Measurements from ENCODE around the gene ELMO1. TPM values are rescaled to one million over a fixed set of nuclear protein-coding genes. Genes with fewer than 3 reads are reported as not detected.

The ELMO1 gene
- total RNA-seq, 8 experiments from 2014 or later: 4.2 to 121 (median 40.0) TPM

- Histone ChIP-seq H3K4me3 (no peak overlapping the region), H3K4me1 (replicated peaks in 1 of 2) (no peaks in the 10 kb centered on the region), H3K27ac (no peak overlapping the region)
- WGBS, 10 experiments: 0 to 100% (median 70%) methylated on average over 1 of the region's 1 CpG; no CpG with 5 or more reads in 1 of the 10 experiments
- in situ Hi-C loops (cut with MboI; ENCODE audit: low pct_unique_long_range_greater_than_20kb in 2 of 9, low sequenced_read_pairs in 9 of 9, unreplicated experiment in 9 of 9): no loop called here
- ATAC-seq (replicated peaks in 6 of 8): no peak
Observed at GRCh38 chr7:36810032-36810431, 638.6 kb downstream of the ELMO1 start.

- no peaks in the 10 kb centered on the region for H3K4me1 ChIP-seq (replicated peaks in 1 of 2)
- in situ Hi-C loops (cut with MboI; ENCODE audit: low pct_unique_long_range_greater_than_20kb in 2 of 9, low sequenced_read_pairs in 9 of 9, unreplicated experiment in 9 of 9): no loop called here
- 0 to 100% (median 75%) methylated on average over 1 to 3 of the region's 3 CpGs; no CpG with 5 or more reads in 4 of the 10 experiments for WGBS, 10 experiments
- no peak for ATAC-seq (replicated peaks in 6 of 8)
- H3K27ac ChIP-seq: no peak overlapping the region
- no peak overlapping the region for H3K4me3 ChIP-seq
Observed at GRCh38 chr7:36809510-36809909, 639.2 kb downstream of the ELMO1 start.

GRCh38 chr7:36809086-36809485, 639.6 kb downstream of the ELMO1 start:
- peak in 1 of 8 experiments; percentile 17 for ATAC-seq (replicated peaks in 6 of 8)
- in situ Hi-C loops (cut with MboI; ENCODE audit: low pct_unique_long_range_greater_than_20kb in 2 of 9, low sequenced_read_pairs in 9 of 9, unreplicated experiment in 9 of 9): no loop called here
- Histone ChIP-seq H3K4me3 (no peak overlapping the region), H3K27ac (no peak overlapping the region), H3K4me1 (replicated peaks in 1 of 2) (no peaks in the 10 kb centered on the region)
- WGBS, 10 experiments: 29 to 100% (median 82%) methylated on average over 1 to 3 of the region's 3 CpGs; no CpG with 5 or more reads in 4 of the 10 experiments

- H3K27ac ChIP-seq: no peak overlapping the region
- in situ Hi-C loops (cut with MboI; ENCODE audit: low pct_unique_long_range_greater_than_20kb in 2 of 9, low sequenced_read_pairs in 9 of 9, unreplicated experiment in 9 of 9): no loop called here
- WGBS, 10 experiments: 31 to 100% (median 62%) methylated on average over 1 to 2 of the region's 2 CpGs; no CpG with 5 or more reads in 5 of the 10 experiments
- no peak for ATAC-seq (replicated peaks in 6 of 8)
- no peak overlapping the region for H3K4me3 ChIP-seq
- H3K4me1 ChIP-seq (replicated peaks in 1 of 2): no peaks in the 10 kb centered on the region
Observed at GRCh38 chr7:36806891-36807290, 641.8 kb downstream of the ELMO1 start.

Other genes with a start within 250 kb of the ELMO1 start
- gene GPR141, start 234.9 kb upstream of the ELMO1 start, total RNA-seq: 1 to 10 TPM in 1 of 8 experiments, under 1 TPM in 2, not detected in 5; 0.29 to 3.4 (median 0.63) TPM

Measured in motor neuron (in vitro differentiated cells).